ENCODE results near the gene CDH16. TPM values are rescaled to one million over a fixed set of nuclear protein-coding genes. Genes with fewer than 3 reads are reported as not detected.

The CDH16 gene
- total and polyA plus RNA-seq, 2 of the 13 experiments (the other 11 are each of a cell fraction or from before 2014, with no cell fraction given) = 2.7 to 3.9 TPM

DNA sequence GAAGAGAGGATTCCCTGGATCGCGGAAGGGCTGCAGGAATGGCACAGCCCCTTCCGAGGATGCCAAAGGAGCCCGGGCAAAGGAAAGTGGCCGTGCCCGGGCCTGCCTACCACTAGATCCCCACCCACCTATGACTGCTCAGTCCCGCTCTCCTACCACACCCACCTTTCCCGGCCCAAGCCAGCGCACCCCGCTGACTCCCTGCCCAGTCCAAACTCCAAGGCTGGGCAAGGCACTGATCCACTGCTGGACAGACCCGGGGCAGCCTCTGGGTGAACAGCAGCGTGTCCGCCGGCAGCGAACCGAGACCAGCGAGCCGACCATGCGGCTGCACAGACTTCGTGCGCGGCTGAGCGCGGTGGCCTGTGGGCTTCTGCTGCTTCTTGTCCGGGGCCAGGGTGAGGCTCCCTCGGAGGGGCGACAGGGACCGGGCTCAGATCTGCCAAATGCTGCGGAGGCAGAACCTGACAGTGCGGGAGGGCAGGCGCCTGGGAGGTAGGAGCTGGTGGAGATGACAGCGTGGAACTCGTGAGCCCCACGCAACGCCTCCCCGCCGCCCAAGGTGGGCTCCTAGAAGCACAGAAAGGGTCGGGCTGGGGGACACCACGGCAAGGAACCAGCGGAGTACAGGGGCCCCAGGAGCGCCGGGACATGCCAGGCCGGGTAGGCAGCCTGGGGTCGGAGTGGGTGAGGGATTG lies 16.8 kb upstream of the CDH16 start, which contains the start of gene CES2 (continued):
- 0 out of 2 replicates have a peak, but pooled peaks have one; percentile 57 for TF ChIP-seq ZBTB49 (CRISPR knock-in tag; IDR thresholded peaks at IDR 0.05; ENCODE audit: borderline replicate concordance)
- 0 out of 2 replicates have a peak, but pooled peaks have one; percentile 73 for TF ChIP-seq NR1H2 (CRISPR knock-in tag; IDR thresholded peaks at IDR 0.05; ENCODE audit: borderline replicate concordance, low read depth)
- no peak for TF ChIP-seq RELA (CRISPR knock-in tag; IDR thresholded peaks at IDR 0.05)
- peak; percentile 50 for TF ChIP-seq TEAD3 (CRISPR knock-in tag; optimal IDR thresholded peaks at IDR 0.05; ENCODE audit: borderline replicate concordance)
- TF ChIP-seq KLF12 (CRISPR knock-in tag; IDR thresholded peaks at IDR 0.05; ENCODE audit: borderline replicate concordance) = peak; percentile 79; the same call in 1 of the 2 replicates
- TF ChIP-seq HNRNPL (IDR thresholded peaks at IDR 0.05; ENCODE audit: low read depth, low read length) = peak; percentile 99
- TF ChIP-seq RBAK (CRISPR knock-in tag; IDR thresholded peaks at IDR 0.05) = no peak
- TF ChIP-seq SP140L (CRISPR knock-in tag; IDR thresholded peaks at IDR 0.05; ENCODE audit: borderline replicate concordance) = peak; percentile 60; the same call in 1 of the 2 replicates
- no peak for TF ChIP-seq SCMH1 (CRISPR knock-in tag; IDR thresholded peaks at IDR 0.05; ENCODE audit: borderline replicate concordance)
- 0 out of 2 replicates have a peak, but pooled peaks have one; percentile 62 for TF ChIP-seq ZSCAN9 (CRISPR knock-in tag; IDR thresholded peaks at IDR 0.05; ENCODE audit: borderline replicate concordance)
- TF ChIP-seq RFXAP (CRISPR knock-in tag; IDR thresholded peaks at IDR 0.05; ENCODE audit: borderline replicate concordance) = 0 out of 2 replicates have a peak, but pooled peaks have one; percentile 30
- TF ChIP-seq PHF8 (CRISPR knock-in tag; IDR thresholded peaks at IDR 0.05) = peak; percentile 76
- no peak for TF ChIP-seq ZNF282 (IDR thresholded peaks at IDR 0.05; ENCODE audit: partially characterized antibody)
- TF ChIP-seq ZNF180 (CRISPR knock-in tag; IDR thresholded peaks at IDR 0.05; ENCODE audit: borderline replicate concordance, low read depth) = no peak
- TF ChIP-seq, protein P1, sequence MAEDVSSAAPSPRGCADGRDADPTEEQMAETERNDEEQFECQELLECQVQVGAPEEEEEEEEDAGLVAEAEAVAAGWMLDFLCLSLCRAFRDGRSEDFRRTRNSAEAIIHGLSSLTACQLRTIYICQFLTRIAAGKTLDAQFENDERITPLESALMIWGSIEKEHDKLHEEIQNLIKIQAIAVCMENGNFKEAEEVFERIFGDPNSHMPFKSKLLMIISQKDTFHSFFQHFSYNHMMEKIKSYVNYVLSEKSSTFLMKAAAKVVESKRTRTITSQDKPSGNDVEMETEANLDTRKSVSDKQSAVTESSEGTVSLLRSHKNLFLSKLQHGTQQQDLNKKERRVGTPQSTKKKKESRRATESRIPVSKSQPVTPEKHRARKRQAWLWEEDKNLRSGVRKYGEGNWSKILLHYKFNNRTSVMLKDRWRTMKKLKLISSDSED (CRISPR knock-in tag; IDR thresholded peaks at IDR 0.05) = no peak
- TF ChIP-seq, protein P2, sequence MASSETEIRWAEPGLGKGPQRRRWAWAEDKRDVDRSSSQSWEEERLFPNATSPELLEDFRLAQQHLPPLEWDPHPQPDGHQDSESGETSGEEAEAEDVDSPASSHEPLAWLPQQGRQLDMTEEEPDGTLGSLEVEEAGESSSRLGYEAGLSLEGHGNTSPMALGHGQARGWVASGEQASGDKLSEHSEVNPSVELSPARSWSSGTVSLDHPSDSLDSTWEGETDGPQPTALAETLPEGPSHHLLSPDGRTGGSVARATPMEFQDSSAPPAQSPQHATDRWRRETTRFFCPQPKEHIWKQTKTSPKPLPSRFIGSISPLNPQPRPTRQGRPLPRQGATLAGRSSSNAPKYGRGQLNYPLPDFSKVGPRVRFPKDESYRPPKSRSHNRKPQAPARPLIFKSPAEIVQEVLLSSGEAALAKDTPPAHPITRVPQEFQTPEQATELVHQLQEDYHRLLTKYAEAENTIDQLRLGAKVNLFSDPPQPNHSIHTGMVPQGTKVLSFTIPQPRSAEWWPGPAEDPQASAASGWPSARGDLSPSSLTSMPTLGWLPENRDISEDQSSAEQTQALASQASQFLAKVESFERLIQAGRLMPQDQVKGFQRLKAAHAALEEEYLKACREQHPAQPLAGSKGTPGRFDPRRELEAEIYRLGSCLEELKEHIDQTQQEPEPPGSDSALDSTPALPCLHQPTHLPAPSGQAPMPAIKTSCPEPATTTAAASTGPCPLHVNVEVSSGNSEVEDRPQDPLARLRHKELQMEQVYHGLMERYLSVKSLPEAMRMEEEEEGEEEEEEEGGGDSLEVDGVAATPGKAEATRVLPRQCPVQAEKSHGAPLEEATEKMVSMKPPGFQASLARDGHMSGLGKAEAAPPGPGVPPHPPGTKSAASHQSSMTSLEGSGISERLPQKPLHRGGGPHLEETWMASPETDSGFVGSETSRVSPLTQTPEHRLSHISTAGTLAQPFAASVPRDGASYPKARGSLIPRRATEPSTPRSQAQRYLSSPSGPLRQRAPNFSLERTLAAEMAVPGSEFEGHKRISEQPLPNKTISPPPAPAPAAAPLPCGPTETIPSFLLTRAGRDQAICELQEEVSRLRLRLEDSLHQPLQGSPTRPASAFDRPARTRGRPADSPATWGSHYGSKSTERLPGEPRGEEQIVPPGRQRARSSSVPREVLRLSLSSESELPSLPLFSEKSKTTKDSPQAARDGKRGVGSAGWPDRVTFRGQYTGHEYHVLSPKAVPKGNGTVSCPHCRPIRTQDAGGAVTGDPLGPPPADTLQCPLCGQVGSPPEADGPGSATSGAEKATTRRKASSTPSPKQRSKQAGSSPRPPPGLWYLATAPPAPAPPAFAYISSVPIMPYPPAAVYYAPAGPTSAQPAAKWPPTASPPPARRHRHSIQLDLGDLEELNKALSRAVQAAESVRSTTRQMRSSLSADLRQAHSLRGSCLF (CRISPR knock-in tag; IDR thresholded peaks at IDR 0.05; ENCODE audit: borderline replicate concordance) = no peak
- 0 out of 2 replicates have a peak, but pooled peaks have one; percentile 4 for TF ChIP-seq MYPOP (CRISPR knock-in tag; IDR thresholded peaks at IDR 0.05)
- TF ChIP-seq HNRNPLL (IDR thresholded peaks at IDR 0.05; ENCODE audit: low read depth, low read length, poor library complexity, severe bottlenecking) = peak; percentile 59
- no peak for TF ChIP-seq AHR (CRISPR knock-in tag; IDR thresholded peaks at IDR 0.05)
- no peak for TF ChIP-seq NR2F1 (CRISPR knock-in tag; IDR thresholded peaks at IDR 0.05)

Measured in HepG2 (cell line).